SU-DHL-6 (cell line): ENCODE data around the gene UVSSA.

Source experiments
- H2AFZ ChIP-seq: fragments of 200-600 bp; sonication (generic); 2 replicates; pipeline ENCODE4 v1.6.1; 2014; ENCODE audit warnings: low read depth, mild to moderate bottlenecking, moderate library complexity, mixed read lengths, antibody characterized with exemption, low read length; ENCODE audit not compliant: severe bottlenecking
- H3F3A ChIP-seq: fragments of 200-600 bp; shearing (Covaris generic); 2 replicates; pipeline ENCODE4 v1.6.0; 2016; ENCODE audit warnings: antibody characterized with exemption, mild to moderate bottlenecking; ENCODE audit not compliant: insufficient read depth
- H3K27ac ChIP-seq: fragments of 200-600 bp; sonication (generic); 2 replicates; pipeline ENCODE4 v1.5.1; 2016; ENCODE audit warnings: low read depth, mild to moderate bottlenecking, low read length, moderate library complexity, mixed read lengths
- H3K27me3 ChIP-seq: fragments of 200-600 bp; sonication (generic), shearing (Covaris generic); 2 replicates; pipeline ENCODE4 v1.6.0; 2014; ENCODE audit warnings: mild to moderate bottlenecking, low read length
- H3K36me3 ChIP-seq: fragments of 200-600 bp; sonication (generic); 2 replicates; pipeline ENCODE4 v1.6.1; 2014; ENCODE audit warnings: mild to moderate bottlenecking, low read length, mixed read lengths
- H3K4me2 ChIP-seq: fragments of 300-600, 200-600 bp; shearing (Covaris generic), sonication (generic); 2 replicates; pipeline ENCODE4 v1.6.0; 2014; ENCODE audit warnings: low read length, low read depth, mild to moderate bottlenecking; ENCODE audit not compliant: poor library complexity, severe bottlenecking
- H3K4me3 ChIP-seq: fragments of 200-600 bp; sonication (generic); 2 replicates; pipeline ENCODE4 v1.5.1; 2014; ENCODE audit warnings: antibody characterized with exemption, low read length, mild to moderate bottlenecking, mixed read lengths; ENCODE audit not compliant: insufficient read depth, poor library complexity, severe bottlenecking
- H3K79me2 ChIP-seq: fragments of 200-600 bp; sonication (generic); 2 replicates; pipeline ENCODE4 v1.6.1; 2014; ENCODE audit warnings: mild to moderate bottlenecking, low read length, moderate library complexity; ENCODE audit not compliant: insufficient read depth
- H3K9ac ChIP-seq: fragments of 200-600 bp; sonication (generic); 2 replicates; pipeline ENCODE4 v1.7.0; 2014; ENCODE audit warnings: mild to moderate bottlenecking, low read length
- H3K9me2 ChIP-seq: fragments of 200-600 bp; sonication (generic); replicated peaks from 2 replicates; pipeline ENCODE4 v1.6.1; 2014; ENCODE audit warnings: low read length; ENCODE audit not compliant: insufficient read depth
- H3K9me3 ChIP-seq: fragments of 200-600 bp; sonication (generic); 2 replicates; pipeline ENCODE4 v1.6.1; 2014; ENCODE audit warnings: low read length, mixed read lengths; ENCODE audit not compliant: insufficient read depth
- H4K20me1 ChIP-seq: fragments of 200-600 bp; sonication (generic); 2 replicates; pipeline ENCODE4 v1.6.1; 2014; ENCODE audit warnings: low read depth, mild to moderate bottlenecking, antibody characterized with exemption, low read length, moderate library complexity, mixed read lengths
- EZH2phosphoT487 ChIP-seq: fragments of 200-600 bp; sonication (generic), shearing (Covaris generic); conservative IDR thresholded peaks from 2 replicates; pipeline ENCODE4 v1.6.1; 2018; ENCODE audit warnings: mild to moderate bottlenecking, antibody characterized with exemption, low read length, moderate library complexity, mixed read lengths
- TF ChIP-seq, protein P1 (sequence below): fragments of 200-600 bp; sonication (generic); IDR thresholded peaks from one replicate; pipeline ENCODE4 v1.5.1; 2017; ENCODE audit warnings: antibody characterized with exemption, mild to moderate bottlenecking, low read length, moderate library complexity; ENCODE audit not compliant: insufficient read depth, poor library complexity, severe bottlenecking

The UVSSA gene

DNA sequence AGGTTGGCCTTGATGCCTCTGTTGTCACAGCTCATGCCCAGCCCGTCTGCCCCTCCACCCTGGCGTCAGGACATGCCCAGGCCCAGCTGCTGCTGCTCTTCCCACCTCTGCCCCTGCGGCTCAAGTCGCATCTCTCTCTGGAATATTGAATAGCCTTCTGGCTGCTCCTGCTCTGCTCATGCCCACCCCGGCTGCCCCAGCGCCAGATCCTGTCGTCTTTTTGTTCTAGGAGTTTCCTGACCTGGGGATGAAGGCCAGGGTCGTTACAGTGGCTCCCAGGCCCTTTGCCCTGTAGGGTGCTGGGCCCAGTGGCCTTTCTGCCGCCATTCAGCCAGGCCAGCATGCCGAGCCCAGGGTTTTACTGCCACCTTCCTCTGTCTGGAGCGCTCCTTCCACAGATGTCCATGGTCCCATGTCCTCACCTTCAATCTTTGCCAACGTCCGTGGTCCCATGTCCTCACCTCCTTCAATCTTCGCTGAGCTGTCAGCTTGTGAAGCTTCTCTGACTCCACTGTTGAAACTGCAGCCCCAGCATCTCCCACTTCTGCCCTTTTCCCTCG is 47.6 kb upstream of the UVSSA start:
- H3K4me3 ChIP-seq: no peak overlapping the region
- H3K79me2 ChIP-seq: peaks cover 69% of the 10 kb centered on the region
- H3K9me3 ChIP-seq: no peaks in the 10 kb centered on the region
- no peaks in the 10 kb centered on the region for H3K9me2 ChIP-seq
- no peaks in the 10 kb centered on the region for H4K20me1 ChIP-seq
- no peak overlapping the region for H3K27ac ChIP-seq
- H2AFZ ChIP-seq: no peak overlapping the region
- H3F3A ChIP-seq: no peaks in the 10 kb centered on the region
- TF ChIP-seq, protein P1, sequence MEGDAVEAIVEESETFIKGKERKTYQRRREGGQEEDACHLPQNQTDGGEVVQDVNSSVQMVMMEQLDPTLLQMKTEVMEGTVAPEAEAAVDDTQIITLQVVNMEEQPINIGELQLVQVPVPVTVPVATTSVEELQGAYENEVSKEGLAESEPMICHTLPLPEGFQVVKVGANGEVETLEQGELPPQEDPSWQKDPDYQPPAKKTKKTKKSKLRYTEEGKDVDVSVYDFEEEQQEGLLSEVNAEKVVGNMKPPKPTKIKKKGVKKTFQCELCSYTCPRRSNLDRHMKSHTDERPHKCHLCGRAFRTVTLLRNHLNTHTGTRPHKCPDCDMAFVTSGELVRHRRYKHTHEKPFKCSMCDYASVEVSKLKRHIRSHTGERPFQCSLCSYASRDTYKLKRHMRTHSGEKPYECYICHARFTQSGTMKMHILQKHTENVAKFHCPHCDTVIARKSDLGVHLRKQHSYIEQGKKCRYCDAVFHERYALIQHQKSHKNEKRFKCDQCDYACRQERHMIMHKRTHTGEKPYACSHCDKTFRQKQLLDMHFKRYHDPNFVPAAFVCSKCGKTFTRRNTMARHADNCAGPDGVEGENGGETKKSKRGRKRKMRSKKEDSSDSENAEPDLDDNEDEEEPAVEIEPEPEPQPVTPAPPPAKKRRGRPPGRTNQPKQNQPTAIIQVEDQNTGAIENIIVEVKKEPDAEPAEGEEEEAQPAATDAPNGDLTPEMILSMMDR: no peak
- TF ChIP-seq EZH2phosphoT487: no peak
- no peaks in the 10 kb centered on the region for H3K27me3 ChIP-seq
- no peak overlapping the region for H3K9ac ChIP-seq
- H3K36me3 ChIP-seq: no peaks in the 10 kb centered on the region
- no peak overlapping the region for H3K4me2 ChIP-seq

- H3F3A ChIP-seq: no peaks in the 10 kb centered on the region
- H2AFZ ChIP-seq: no peak overlapping the region
- H3K9ac ChIP-seq: no peak overlapping the region
- TF ChIP-seq, protein P1: no peak
- no peak for TF ChIP-seq EZH2phosphoT487
- H3K36me3 ChIP-seq: no peaks in the 10 kb centered on the region
- no peak overlapping the region for H3K4me3 ChIP-seq
- H3K4me2 ChIP-seq: no peak overlapping the region
- H3K27me3 ChIP-seq: no peaks in the 10 kb centered on the region
- H3K9me2 ChIP-seq: no peaks in the 10 kb centered on the region
- H3K79me2 ChIP-seq: peaks cover 57% of the 10 kb centered on the region
- no peaks in the 10 kb centered on the region for H4K20me1 ChIP-seq
- no peak overlapping the region for H3K27ac ChIP-seq
- H3K9me3 ChIP-seq: no peaks in the 10 kb centered on the region
These were observed 46.2 kb upstream of the UVSSA start for GRCh38 chr4:1300466-1301455.

DNA sequence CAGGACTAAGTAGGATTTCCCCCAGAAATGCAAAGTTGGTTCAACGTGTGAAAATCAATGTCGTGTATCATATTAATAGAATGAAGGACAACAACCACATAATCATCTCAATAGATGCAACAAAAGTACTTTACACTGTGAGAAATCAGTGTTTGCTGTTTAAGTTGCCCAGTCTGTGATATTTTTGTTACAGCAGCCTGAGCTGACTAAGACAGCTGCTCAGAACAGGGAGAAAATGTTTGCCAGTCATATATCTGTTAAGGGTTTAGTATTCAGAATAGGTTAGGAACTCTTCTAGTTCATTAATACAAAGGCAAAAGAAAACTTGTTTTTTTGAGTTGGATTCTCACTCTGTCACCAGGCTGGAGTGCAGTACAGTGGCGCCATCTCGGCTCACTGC is 44.8 kb upstream of the UVSSA start:
- H3K79me2 ChIP-seq: peaks cover 49% of the 10 kb centered on the region
- H3K9me2 ChIP-seq: no peaks in the 10 kb centered on the region
- H3K4me3 ChIP-seq: no peak overlapping the region
- no peak for TF ChIP-seq EZH2phosphoT487
- TF ChIP-seq, protein P1: no peak
- no peaks in the 10 kb centered on the region for H3F3A ChIP-seq
- H3K9me3 ChIP-seq: no peaks in the 10 kb centered on the region
- H3K9ac ChIP-seq: no peak overlapping the region
- no peaks in the 10 kb centered on the region for H4K20me1 ChIP-seq
- H3K27me3 ChIP-seq: no peaks in the 10 kb centered on the region
- no peak overlapping the region for H3K4me2 ChIP-seq
- no peak overlapping the region for H2AFZ ChIP-seq
- no peaks in the 10 kb centered on the region for H3K36me3 ChIP-seq
- no peak overlapping the region for H3K27ac ChIP-seq
